ENCODE measurements around the gene C1orf21. TPM values are rescaled to one million over a fixed set of nuclear protein-coding genes. Genes with fewer than 3 reads are reported as not detected.

The C1orf21 gene
- total RNA-seq, 4 donors from 2014 or later: 30.6 to 61.7 (median 43.0) TPM

GRCh38 chr1:184626076-184627006 is 239.5 kb downstream of the C1orf21 start:
- H3K9me3 ChIP-seq: no peaks in the 10 kb centered on the region
- WGBS, 2 donors: 84 to 91% methylated on average over 11 to 13 of the region's 13 CpGs
- no peaks in the 10 kb centered on the region for H3K27me3 ChIP-seq
- TF ChIP-seq CTCF (IDR thresholded peaks at IDR 0.05) (no peak), EP300 (IDR thresholded peaks at IDR 0.05) (no peak), POLR2A (IDR thresholded peaks at IDR 0.05) (no peak)
- peaks cover 0 to 93% (median 34%) of the 10 kb centered on the region in 4 donors for H3K4me1 ChIP-seq
- DNase-seq (ENCODE audit: low spot score in 2 of 2): no peak
- peak overlapping the region in 2 of 4 donors; percentile 92 to 93 for H3K27ac ChIP-seq
- no peak overlapping the region for H3K4me3 ChIP-seq
- H3K36me3 ChIP-seq: no peaks in the 10 kb centered on the region

- Histone ChIP-seq H3K4me1 (peaks cover 0 to 92% (median 34%) of the 10 kb centered on the region in 4 donors), H3K36me3 (no peaks in the 10 kb centered on the region), H3K27me3 (no peaks in the 10 kb centered on the region), H3K4me3 (no peak overlapping the region), H3K9me3 (no peaks in the 10 kb centered on the region), H3K27ac (peak overlapping the region in 2 of 4 donors; percentile 49 to 93)
- TF ChIP-seq CTCF (IDR thresholded peaks at IDR 0.05): no peak
- no peak for TF ChIP-seq EP300 (IDR thresholded peaks at IDR 0.05)
- TF ChIP-seq POLR2A (IDR thresholded peaks at IDR 0.05): no peak
- DNase-seq (ENCODE audit: low spot score in 2 of 2): no peak
- 83% methylated on average over 3 of the region's 3 CpGs for WGBS, 2 donors
Observed at GRCh38 chr1:184627007-184627341, 240.1 kb downstream of the C1orf21 start.

- DNase-seq (ENCODE audit: low spot score in 2 of 2): no peak
- Histone ChIP-seq H3K9me3 (no peaks in the 10 kb centered on the region), H3K27me3 (no peaks in the 10 kb centered on the region), H3K36me3 (no peaks in the 10 kb centered on the region), H3K4me3 (no peak overlapping the region), H3K27ac (peak overlapping the region; percentile 59 to 93 (median 76)), H3K4me1 (peaks cover 0 to 82% (median 25%) of the 10 kb centered on the region in 4 donors)
- no peak for TF ChIP-seq CTCF (IDR thresholded peaks at IDR 0.05)
- no peak for TF ChIP-seq EP300 (IDR thresholded peaks at IDR 0.05)
- TF ChIP-seq POLR2A (IDR thresholded peaks at IDR 0.05): no peak
- 67 to 84% methylated on average over 4 of the region's 4 CpGs for WGBS, 2 donors
Observed at GRCh38 chr1:184629266-184629665, 242.4 kb downstream of the C1orf21 start.

GRCh38 chr1:184630679-184631060 is 243.8 kb downstream of the C1orf21 start:
- WGBS, 2 donors: 66 to 70% methylated on average over 5 of the region's 5 CpGs
- Histone ChIP-seq H3K9me3 (no peaks in the 10 kb centered on the region), H3K4me3 (no peak overlapping the region), H3K4me1 (peaks cover 0 to 77% (median 23%) of the 10 kb centered on the region in 4 donors), H3K27me3 (no peaks in the 10 kb centered on the region), H3K36me3 (no peaks in the 10 kb centered on the region), H3K27ac (peak overlapping the region; percentile 59 to 93 (median 76))
- DNase-seq (ENCODE audit: low spot score in 2 of 2): no peak
- TF ChIP-seq CTCF (IDR thresholded peaks at IDR 0.05) (no peak), POLR2A (IDR thresholded peaks at IDR 0.05) (no peak), EP300 (IDR thresholded peaks at IDR 0.05) (no peak)
